ENCODE measurements around the gene WHRN.

The WHRN gene

GRCh38 chr9:114446036-114446435 lies 59.2 kb downstream of the WHRN start:
- no peak for DNase-seq

DNA sequence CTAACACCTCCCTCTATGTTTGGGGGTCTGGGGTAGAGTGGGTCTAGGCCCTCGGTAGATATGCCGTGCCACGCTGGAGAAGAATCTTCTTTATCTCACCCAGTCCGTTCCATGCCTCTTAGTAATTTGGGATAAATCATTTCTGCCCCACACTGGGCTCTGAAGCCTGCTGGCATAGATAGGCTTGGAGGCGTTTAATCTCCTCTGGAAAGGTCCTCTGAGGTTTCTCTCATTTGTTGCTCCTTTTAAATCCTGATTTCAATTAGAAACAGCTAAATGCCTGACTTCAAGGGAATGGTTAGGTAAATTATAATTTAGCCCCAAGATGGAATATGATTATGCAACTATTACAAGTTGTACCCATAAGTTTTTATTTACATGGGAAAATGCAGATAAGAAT lies 59.7 kb downstream of the WHRN start:
- DNase-seq: no peak

- no peak for DNase-seq
Observed at GRCh38 chr9:114442022-114442421, 63.3 kb downstream of the WHRN start.

DNA sequence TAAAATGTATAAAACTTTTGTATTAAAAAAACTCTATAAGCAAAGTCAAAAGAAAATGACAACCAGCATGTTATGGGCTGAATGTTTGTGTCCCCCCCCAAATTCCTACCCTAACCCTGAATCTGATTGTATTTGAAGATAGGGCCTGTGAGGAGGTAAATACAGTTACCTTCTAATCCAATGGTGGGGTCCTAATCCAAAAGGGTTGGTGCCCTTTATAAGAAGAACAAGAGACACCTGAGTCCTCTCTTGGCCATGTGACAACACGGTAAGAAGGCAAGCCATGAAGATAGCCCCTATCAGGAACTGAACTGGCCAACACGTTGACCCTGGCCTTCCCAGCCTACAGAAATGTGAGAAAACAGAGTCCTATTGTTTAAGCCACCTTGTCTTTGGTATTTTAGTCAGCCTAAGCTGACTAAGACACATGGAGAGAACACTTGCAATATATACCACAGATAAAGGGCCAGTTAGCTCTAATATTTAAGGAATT lies 67.8 kb downstream of the WHRN start:
- DNase-seq: no peak

DNA sequence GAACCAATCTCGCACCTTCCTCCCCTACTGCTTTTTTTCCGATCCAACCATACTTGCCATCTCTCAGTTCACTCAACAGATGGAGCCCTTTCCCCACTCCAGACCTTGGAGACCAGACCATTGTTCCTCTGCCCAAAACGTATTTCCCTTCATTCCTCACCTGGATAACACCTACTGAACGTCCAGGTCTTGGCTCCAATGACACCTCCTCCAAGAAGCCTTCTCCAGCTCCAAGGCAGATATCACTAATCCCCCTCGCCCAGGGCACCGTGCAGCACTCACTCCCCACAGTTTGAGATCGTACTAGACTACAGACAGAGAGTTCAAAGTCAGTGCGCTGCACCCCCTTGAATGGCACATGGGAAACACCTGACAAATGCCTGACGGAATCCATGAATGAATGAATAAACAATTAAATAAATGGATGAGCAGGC lies 70.4 kb downstream of the WHRN start:
- DNase-seq: no peak

- DNase-seq: no peak
Observed at GRCh38 chr9:114433720-114434255, 71.5 kb downstream of the WHRN start.

DNA sequence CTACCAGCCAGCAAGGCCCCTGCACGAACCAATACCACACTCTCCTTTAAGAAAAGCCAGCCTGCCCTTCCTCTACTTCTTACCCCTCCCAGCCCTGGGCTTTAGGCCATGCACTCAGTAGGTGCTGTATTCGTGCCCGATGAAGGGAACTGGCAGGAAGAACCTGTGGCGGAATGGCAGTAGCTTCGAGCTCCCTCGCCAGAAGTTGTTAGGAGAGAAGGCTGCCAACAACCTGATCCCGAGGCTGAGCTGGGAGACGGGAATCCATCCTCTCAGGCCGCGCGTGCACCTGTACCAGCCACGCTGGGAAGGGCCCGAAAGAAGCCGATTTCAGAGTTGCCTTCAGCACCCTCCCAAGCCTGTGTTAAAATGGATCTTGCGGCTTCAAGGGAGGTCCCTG lies 72.2 kb downstream of the WHRN start:
- DNase-seq: no peak

GRCh38 chr9:114432323-114433067 lies 72.8 kb downstream of the WHRN start:
- DNase-seq: no peak

DNA sequence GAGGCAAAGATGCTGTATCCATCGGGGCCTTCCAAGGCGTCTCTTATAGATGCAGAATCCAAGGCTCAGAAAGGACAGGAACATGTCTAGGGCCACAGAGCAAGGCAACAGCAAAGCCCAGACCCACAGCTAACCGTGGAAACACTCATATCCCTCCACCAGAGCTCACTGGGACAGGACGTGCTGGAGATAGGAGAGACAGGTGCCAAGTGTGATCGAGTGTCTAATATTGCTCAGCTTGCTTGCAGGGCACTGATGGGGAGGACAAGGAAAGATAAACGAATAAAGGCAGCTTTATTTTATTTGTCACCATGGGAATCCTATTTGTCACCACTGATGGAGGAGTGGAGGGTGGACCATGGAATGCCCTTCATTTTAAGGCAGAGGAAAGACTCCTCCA lies 73.5 kb downstream of the WHRN start:
- no peak for DNase-seq

- no peak for DNase-seq
Observed at GRCh38 chr9:114431003-114431402, 74.3 kb downstream of the WHRN start.

- DNase-seq: no peak
Observed at GRCh38 chr9:114430457-114430856, 74.8 kb downstream of the WHRN start.

DNA sequence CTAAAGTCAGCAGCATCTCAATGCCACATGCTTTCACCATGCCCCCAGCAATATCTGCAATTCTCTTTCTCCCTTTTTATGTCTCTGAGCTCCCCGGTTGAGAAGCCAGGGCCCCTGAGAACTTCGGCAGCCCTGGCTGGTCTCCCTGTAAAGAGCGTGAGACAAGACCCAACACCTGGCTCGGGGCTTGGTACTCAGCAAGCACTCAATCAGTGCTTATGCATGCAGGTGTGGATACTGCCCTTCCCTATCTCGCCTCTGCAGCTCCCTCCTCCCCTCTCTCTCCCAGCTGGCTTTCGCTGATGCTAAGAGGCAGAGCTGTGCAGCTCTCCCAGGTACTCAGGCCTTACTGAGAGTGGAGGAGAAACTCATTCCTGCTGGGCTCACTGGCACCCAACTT lies 75.8 kb downstream of the WHRN start:
- DNase-seq: no peak

- DNase-seq: no peak
Observed at GRCh38 chr9:114428466-114428865, 76.8 kb downstream of the WHRN start.

DNA sequence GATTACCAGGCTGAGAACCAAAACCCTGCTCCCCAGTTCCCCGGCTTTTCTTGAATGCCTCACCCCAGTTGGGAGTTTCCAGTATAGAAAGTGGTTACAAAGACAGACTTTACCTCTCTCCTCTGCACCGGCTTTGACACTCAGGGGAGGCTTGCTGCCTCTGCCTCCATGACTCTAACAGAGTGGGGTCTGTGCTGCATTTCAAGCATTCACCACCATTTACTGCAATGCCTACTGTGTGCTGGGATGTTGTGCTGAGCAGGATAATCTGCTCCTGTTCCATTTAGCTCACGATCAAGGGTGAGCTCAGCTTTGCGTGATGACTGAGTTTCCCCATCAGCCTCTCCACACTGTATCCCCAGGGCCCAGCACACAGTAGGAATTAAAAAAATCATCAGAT lies 77.6 kb downstream of the WHRN start:
- DNase-seq: no peak

GRCh38 chr9:114426046-114426948 lies 79.0 kb downstream of the WHRN start:
- DNase-seq: no peak

- DNase-seq: no peak
Observed at GRCh38 chr9:114425126-114425525, 80.1 kb downstream of the WHRN start.

- DNase-seq: no peak
Observed at GRCh38 chr9:114424126-114424525, 81.1 kb downstream of the WHRN start.

- DNase-seq: no peak
Observed at GRCh38 chr9:114423181-114423580, 82.1 kb downstream of the WHRN start.

DNA sequence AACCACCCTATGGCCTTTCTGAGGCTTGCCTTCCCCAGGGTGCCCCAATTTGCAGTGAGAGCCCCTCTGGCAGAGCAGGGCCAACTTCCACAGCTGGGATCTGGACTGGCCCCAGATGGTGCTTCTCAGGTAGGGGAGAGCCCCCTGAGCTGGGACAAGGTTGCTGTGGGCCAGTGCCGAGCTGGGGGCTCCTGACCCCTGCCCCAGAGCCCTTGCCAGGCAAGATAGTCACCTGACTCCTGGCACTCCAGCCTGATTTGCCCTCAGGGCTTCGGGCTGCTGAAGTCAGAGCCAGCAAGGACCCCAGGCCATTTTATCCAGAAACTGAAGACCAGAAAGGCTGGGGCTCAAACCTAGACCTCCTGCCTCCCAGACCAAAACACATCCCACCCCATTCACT lies 84.1 kb downstream of the WHRN start:
- no peak for DNase-seq

GRCh38 chr9:114419796-114420195 lies 85.5 kb downstream of the WHRN start:
- DNase-seq: no peak

- no peak for DNase-seq
Observed at GRCh38 chr9:114418053-114418452, 87.2 kb downstream of the WHRN start.

- no peak for DNase-seq
Observed at GRCh38 chr9:114417511-114417910, 87.8 kb downstream of the WHRN start.

- DNase-seq: no peak
Observed at GRCh38 chr9:114416906-114417305, 88.4 kb downstream of the WHRN start.

DNA sequence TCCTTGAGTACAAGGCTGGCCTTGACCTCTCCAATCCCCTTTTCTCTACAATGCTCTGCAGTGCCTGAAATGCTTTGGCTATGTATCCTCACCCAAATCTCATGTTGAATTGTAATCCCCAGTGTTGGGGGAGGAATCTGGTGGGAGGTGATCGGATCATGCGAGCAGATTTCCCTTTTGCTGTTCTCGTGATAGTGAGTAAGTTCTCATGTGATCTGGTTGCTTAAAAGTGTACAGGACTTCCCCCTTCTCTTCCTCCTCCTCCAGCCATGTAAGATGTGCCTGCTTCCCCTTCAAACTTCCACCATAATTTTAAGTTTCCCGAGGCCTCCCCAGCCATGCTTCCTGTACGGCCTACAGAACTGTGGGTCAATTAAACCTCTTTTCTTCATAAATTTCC lies 89.0 kb downstream of the WHRN start:
- no peak for DNase-seq
